PFSK-1 (cell line): ENCODE measurements around the gene DNAH9.

ENCODE experiments used
- FOXP2 ChIP-seq: optimal IDR thresholded peaks from 2 replicates; pipeline ENCODE3; 2011; ENCODE audit warnings: borderline replicate concordance, control low read depth, inconsistent platforms; ENCODE audit not compliant: insufficient read depth; ENCODE audit errors: extremely low read length, extremely low read depth
- POLR2AphosphoS5 ChIP-seq: IDR thresholded peaks from 2 replicates; pipeline ENCODE4 v1.6.1; 2012; ENCODE audit warnings: low read depth, mild to moderate bottlenecking, control low read depth, low read length, moderate library complexity
- REST ChIP-seq, 2 experiments: IDR thresholded peaks; 2 replicates each; pipeline versions ENCODE4 v1.6.1 to v1.8.0; 2011 to 2012; ENCODE audit warnings: low read depth in 2 of 2, low read length in 2 of 2, control low read depth in 1 of 2, inconsistent platforms in 1 of 2, mild to moderate bottlenecking in 1 of 2, moderate library complexity in 1 of 2; ENCODE audit not compliant: insufficient read depth in 1 of 2
- SIN3A ChIP-seq: IDR thresholded peaks from 2 replicates; pipeline ENCODE4 v1.6.1; 2012; ENCODE audit warnings: mild to moderate bottlenecking, low read length, moderate library complexity, borderline replicate concordance; ENCODE audit not compliant: insufficient read depth
- TAF1 ChIP-seq: IDR thresholded peaks from 2 replicates; pipeline ENCODE4 v1.6.1; 2012; ENCODE audit warnings: low read length, control low read depth, borderline replicate concordance; ENCODE audit not compliant: insufficient read depth

Gene DNAH9

GRCh38 chr17:11807606-11808005 is 209.3 kb downstream of the DNAH9 start:
- TF ChIP-seq REST (IDR thresholded peaks at IDR 0.05; ENCODE audit: insufficient read depth in 1 of 2, low read depth in 2 of 2, low read length in 2 of 2) (no peak), TAF1 (no peak), FOXP2 (no peak), SIN3A (no peak), POLR2AphosphoS5 (no peak)

- no peak for TF ChIP-seq SIN3A
- no peak for TF ChIP-seq FOXP2
- TF ChIP-seq POLR2AphosphoS5 = no peak
- no peak for TF ChIP-seq TAF1
- no peak for TF ChIP-seq REST (IDR thresholded peaks at IDR 0.05; ENCODE audit: insufficient read depth in 1 of 2, low read depth in 2 of 2, low read length in 2 of 2)
Measured at GRCh38 chr17:11813278-11813677, 215.0 kb downstream of the DNAH9 start.

DNA sequence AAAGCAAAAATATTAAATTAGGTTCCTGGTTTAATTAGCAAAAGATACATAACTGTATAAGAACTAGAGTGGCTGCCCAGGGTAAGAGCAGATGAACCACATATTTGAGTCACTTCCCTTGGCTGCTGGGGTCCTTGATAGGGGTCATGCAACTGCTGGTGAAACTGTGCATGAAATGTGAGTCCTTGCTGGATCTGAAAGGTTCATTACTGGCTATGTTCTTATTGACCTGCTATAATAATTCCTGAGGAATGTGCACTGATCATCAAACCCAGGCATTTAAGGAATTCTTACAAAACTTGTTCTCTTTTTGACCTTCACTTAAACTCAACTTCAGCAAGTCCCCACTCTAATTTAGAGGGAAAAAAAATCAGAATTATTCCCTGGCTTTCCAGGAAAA is 215.6 kb downstream of the DNAH9 start:
- no peak for TF ChIP-seq TAF1
- no peak for TF ChIP-seq POLR2AphosphoS5
- no peak for TF ChIP-seq FOXP2
- TF ChIP-seq SIN3A = no peak
- no peak for TF ChIP-seq REST (IDR thresholded peaks at IDR 0.05; ENCODE audit: insufficient read depth in 1 of 2, low read depth in 2 of 2, low read length in 2 of 2)

GRCh38 chr17:11814655-11815262 is 216.5 kb downstream of the DNAH9 start:
- TF ChIP-seq REST (IDR thresholded peaks at IDR 0.05; ENCODE audit: insufficient read depth in 1 of 2, low read depth in 2 of 2, low read length in 2 of 2) = no peak
- no peak for TF ChIP-seq FOXP2
- TF ChIP-seq POLR2AphosphoS5 = no peak
- no peak for TF ChIP-seq TAF1
- no peak for TF ChIP-seq SIN3A

GRCh38 chr17:11816409-11816808 is 218.1 kb downstream of the DNAH9 start:
- no peak for TF ChIP-seq TAF1

- TF ChIP-seq POLR2AphosphoS5 (no peak), REST (IDR thresholded peaks at IDR 0.05; ENCODE audit: insufficient read depth in 1 of 2, low read depth in 2 of 2, low read length in 2 of 2) (no peak), FOXP2 (no peak), SIN3A (no peak), TAF1 (no peak)
Measured at GRCh38 chr17:11823862-11824261, 225.6 kb downstream of the DNAH9 start.
